ENCODE measurements around the gene EIF4E2. TPM values are rescaled to one million over a fixed set of nuclear protein-coding genes. Genes with fewer than 3 reads are reported as not detected.
"Not testable (repeated sequence)": the region's sequence is repeated elsewhere in the genome, so short reads cannot be mapped to it uniquely, and the experiment has no call there.

The EIF4E2 gene
- total RNA-seq, 1 experiment from 2014 or later: 97.8 TPM

- TF ChIP-seq FOXJ3 (CRISPR knock-in tag; IDR thresholded peaks at IDR 0.05; ENCODE audit: borderline replicate concordance): no peak
- no peak for TF ChIP-seq PRRX2 (CRISPR knock-in tag; IDR thresholded peaks at IDR 0.05)
- DNase-seq (ENCODE audit: low spot score) (no peak), ATAC-seq (no peak)
- Mint-ChIP-seq H3K9me3 (no peaks in the 10 kb centered on the region), H3K36me3 (peaks cover 58% of the 10 kb centered on the region), H3K4me1 (no peaks in the 10 kb centered on the region), H3K4me3 (no peak overlapping the region), H3K27me3 (ENCODE audit: low read depth) (no peaks in the 10 kb centered on the region), H3K27ac (no peak overlapping the region)
- ChIA-PET POLR2A (no interaction called here), CTCF (no interaction called here)
Measured at GRCh38 chr2:232569541-232569940, 19.1 kb downstream of the EIF4E2 start.

GRCh38 chr2:232570481-232570880 lies 20.0 kb downstream of the EIF4E2 start:
- H3K27me3 Mint-ChIP-seq (ENCODE audit: low read depth); ATAC-seq; DNase-seq (ENCODE audit: low spot score); H3K9me3 Mint-ChIP-seq; H3K27ac Mint-ChIP-seq; H3K4me3 Mint-ChIP-seq; CTCF ChIA-PET; H3K4me1 Mint-ChIP-seq: not testable (repeated sequence)
- peaks cover 57% of the 10 kb centered on the region for H3K36me3 Mint-ChIP-seq
- POLR2A ChIA-PET: interaction anchor here (0.7 kb wide), 1 partner anchor 9 kb away, joined by 3 read pairs; no protein-coding TSS in a partner anchor

- H3K27ac Mint-ChIP-seq: no peak overlapping the region
- POLR2A ChIA-PET: no interaction called here
- peaks cover 53% of the 10 kb centered on the region for H3K36me3 Mint-ChIP-seq
- CTCF ChIA-PET: no interaction called here
- no peaks in the 10 kb centered on the region for H3K4me1 Mint-ChIP-seq
- TF ChIP-seq ZNF138 (CRISPR knock-in tag; conservative IDR thresholded peaks at IDR 0.05) (no peak), ZNF425 (CRISPR knock-in tag; conservative IDR thresholded peaks at IDR 0.05) (no peak), ETV6 (CRISPR knock-in tag; IDR thresholded peaks at IDR 0.05) (no peak), ESRRA (CRISPR knock-in tag; IDR thresholded peaks at IDR 0.05; ENCODE audit: borderline replicate concordance) (no peak), SMAD3 (CRISPR knock-in tag; IDR thresholded peaks at IDR 0.05; ENCODE audit: borderline replicate concordance) (no peak), MYBL2 (CRISPR knock-in tag; IDR thresholded peaks at IDR 0.05) (no peak), AFF4 (CRISPR knock-in tag; IDR thresholded peaks at IDR 0.05; ENCODE audit: borderline replicate concordance) (no peak), ZNF121 (CRISPR knock-in tag; IDR thresholded peaks at IDR 0.05) (no peak), ATF3 (CRISPR knock-in tag; conservative IDR thresholded peaks at IDR 0.05) (no peak), PRRX2 (CRISPR knock-in tag; IDR thresholded peaks at IDR 0.05) (no peak)
- ATAC-seq: no peak
- no peaks in the 10 kb centered on the region for H3K27me3 Mint-ChIP-seq (ENCODE audit: low read depth)
- no peak overlapping the region for H3K4me3 Mint-ChIP-seq
- H3K9me3 Mint-ChIP-seq: no peaks in the 10 kb centered on the region
- DNase-seq (ENCODE audit: low spot score): no peak
Measured at GRCh38 chr2:232571026-232571474, 20.6 kb downstream of the EIF4E2 start.

- Mint-ChIP-seq H3K4me1 (no peaks in the 10 kb centered on the region), H3K9me3 (no peaks in the 10 kb centered on the region), H3K4me3 (no peak overlapping the region), H3K36me3 (peaks cover 41% of the 10 kb centered on the region), H3K27ac (no peak overlapping the region), H3K27me3 (ENCODE audit: low read depth) (no peaks in the 10 kb centered on the region)
- ATAC-seq: no peak
- DNase-seq (ENCODE audit: low spot score): no peak
- CTCF ChIA-PET: no interaction called here
- POLR2A ChIA-PET: no interaction called here
- TF ChIP-seq JUN (CRISPR knock-in tag; IDR thresholded peaks at IDR 0.05) (no peak), SMAD3 (CRISPR knock-in tag; IDR thresholded peaks at IDR 0.05; ENCODE audit: borderline replicate concordance) (no peak), ZMAT4 (CRISPR knock-in tag; IDR thresholded peaks at IDR 0.05) (no peak)
Measured at GRCh38 chr2:232573042-232573441, 22.6 kb downstream of the EIF4E2 start.

All from WTC11 (cell line).